Measurements from ENCODE around the gene ADAR. TPM values are rescaled to one million over a fixed set of nuclear protein-coding genes. Genes with fewer than 3 reads are reported as not detected.

Gene ADAR
- total RNA-seq, 3 donors from 2014 or later, result 71.4 to 115 (median 104) TPM

GRCh38 chr1:154639876-154640275, 31.9 kb upstream of the ADAR start:
- no peaks in the 10 kb centered on the region for H3K9me3 ChIP-seq
- H3K4me3 ChIP-seq, result no peak overlapping the region
- H3K4me1 ChIP-seq, result no peaks in the 10 kb centered on the region
- peaks cover 0 to 4% of the 10 kb centered on the region in 2 donors for H3K27me3 ChIP-seq
- DNase-seq (ENCODE audit: low spot score in 2 of 2), result no peak
- TF ChIP-seq POLR2AphosphoS5 (IDR thresholded peaks at IDR 0.05) (no peak), POLR2A (IDR thresholded peaks at IDR 0.05) (no peak), CTCF (IDR thresholded peaks at IDR 0.05) (no peak)
- no peaks in the 10 kb centered on the region for H3K36me3 ChIP-seq
- H3K27ac ChIP-seq, result no peak overlapping the region
- intact Hi-C loops (cut with DNase I; ENCODE audit: low total_unique reads), result no loop called here

- Histone ChIP-seq H3K27ac (no peak overlapping the region), H3K9me3 (no peaks in the 10 kb centered on the region), H3K4me3 (no peak overlapping the region), H3K36me3 (no peaks in the 10 kb centered on the region), H3K27me3 (peaks cover 0 to 5% of the 10 kb centered on the region in 2 donors), H3K4me1 (no peaks in the 10 kb centered on the region)
- intact Hi-C loops (cut with DNase I; ENCODE audit: low total_unique reads), result no loop called here
- TF ChIP-seq CTCF (IDR thresholded peaks at IDR 0.05) (no peak), POLR2AphosphoS5 (IDR thresholded peaks at IDR 0.05) (no peak), POLR2A (IDR thresholded peaks at IDR 0.05) (no peak)
- DNase-seq (ENCODE audit: low spot score in 2 of 2), result no peak
Measured at GRCh38 chr1:154635171-154635570, 27.2 kb upstream of the ADAR start.

GRCh38 chr1:154629675-154630073, 21.7 kb upstream of the ADAR start:
- Histone ChIP-seq H3K4me3 (no peak overlapping the region), H3K9me3 (no peaks in the 10 kb centered on the region), H3K36me3 (no peaks in the 10 kb centered on the region), H3K27me3 (no peaks in the 10 kb centered on the region), H3K27ac (no peak overlapping the region), H3K4me1 (peaks cover 0 to 4% of the 10 kb centered on the region in 2 donors)
- DNase-seq (ENCODE audit: low spot score in 2 of 2), result no peak
- TF ChIP-seq CTCF (IDR thresholded peaks at IDR 0.05) (no peak), POLR2AphosphoS5 (IDR thresholded peaks at IDR 0.05) (no peak), POLR2A (IDR thresholded peaks at IDR 0.05) (no peak)
- intact Hi-C loops (cut with DNase I; ENCODE audit: low total_unique reads), result no loop called here

GRCh38 chr1:154629061-154629674, 21.2 kb upstream of the ADAR start:
- DNase-seq (ENCODE audit: low spot score in 2 of 2), result no peak
- Histone ChIP-seq H3K4me3 (no peak overlapping the region), H3K36me3 (no peaks in the 10 kb centered on the region), H3K27ac (no peak overlapping the region), H3K27me3 (no peaks in the 10 kb centered on the region), H3K4me1 (peaks cover 0 to 4% of the 10 kb centered on the region in 2 donors), H3K9me3 (no peaks in the 10 kb centered on the region)
- no peak for TF ChIP-seq POLR2A (IDR thresholded peaks at IDR 0.05)
- TF ChIP-seq POLR2AphosphoS5 (IDR thresholded peaks at IDR 0.05), result no peak
- no peak for TF ChIP-seq CTCF (IDR thresholded peaks at IDR 0.05)
- intact Hi-C loops (cut with DNase I; ENCODE audit: low total_unique reads), result no loop called here

- peak overlapping the region; percentile 96 for H3K27ac ChIP-seq
- peak overlapping the region; percentile 93 to 97 (median 94) for H3K4me3 ChIP-seq
- intact Hi-C loops (cut with DNase I; ENCODE audit: low total_unique reads), result no loop called here
- DNase-seq (ENCODE audit: low spot score in 2 of 2), result no peak
- H3K9me3 ChIP-seq, result no peaks in the 10 kb centered on the region
- H3K27me3 ChIP-seq, result no peaks in the 10 kb centered on the region
- no peaks in the 10 kb centered on the region for H3K36me3 ChIP-seq
- TF ChIP-seq CTCF (IDR thresholded peaks at IDR 0.05) (no peak), POLR2A (IDR thresholded peaks at IDR 0.05) (no peak), POLR2AphosphoS5 (IDR thresholded peaks at IDR 0.05) (no peak)
- H3K4me1 ChIP-seq, result peaks cover 0 to 4% of the 10 kb centered on the region in 2 donors
Measured at GRCh38 chr1:154628121-154628405, 20.1 kb upstream of the ADAR start.

Data from breast epithelium (tissue), 4 donors.